ENCODE results near the gene PCSK6. TPM values are rescaled to one million over a fixed set of nuclear protein-coding genes. Genes with fewer than 3 reads are reported as not detected.

Gene PCSK6
- total and polyA plus RNA-seq, 3 experiments from 2014 or later: 0.74 to 1.7 (median 0.95) TPM

GRCh38 chr15:101486696-101487459 is 2.6 kb downstream of the PCSK6 start:
- H3K9me3 Mint-ChIP-seq: no peaks in the 10 kb centered on the region
- CTCF ChIA-PET: no interaction called here
- POLR2A ChIA-PET: no interaction called here

GRCh38 chr15:101483462-101483861 is 6.0 kb downstream of the PCSK6 start:
- no peak overlapping the region for H3K4me3 ChIP-seq (ENCODE audit: low read length)
- no peak overlapping the region for H3K27ac Mint-ChIP-seq
- no peaks in the 10 kb centered on the region for H3K9me3 Mint-ChIP-seq
- no peaks in the 10 kb centered on the region for H3K9me3 ChIP-seq (ENCODE audit: low read length)
- H3K27me3 ChIP-seq (ENCODE audit: insufficient read depth, low read length, poor library complexity, severe bottlenecking): no peaks in the 10 kb centered on the region
- no peaks in the 10 kb centered on the region for H3K36me3 Mint-ChIP-seq
- H3K4me1 Mint-ChIP-seq: no peaks in the 10 kb centered on the region
- no peaks in the 10 kb centered on the region for H3K36me3 ChIP-seq (ENCODE audit: insufficient read depth, low read length)
- H3K4me3 Mint-ChIP-seq: no peak overlapping the region
- ChIA-PET CTCF (no interaction called here), POLR2A (no interaction called here)
- no peak overlapping the region for H3K27ac ChIP-seq (ENCODE audit: low read depth, low read length)
- no peaks in the 10 kb centered on the region for H3K4me1 ChIP-seq (ENCODE audit: insufficient read depth, low read length)
- H3K27me3 Mint-ChIP-seq: peaks cover 14 to 34% of the 10 kb centered on the region in 2 donors
- no peak for DNase-seq

More at GRCh38 chr15:101486696-101487459, 2.6 kb downstream of the PCSK6 start:
- Histone ChIP-seq H3K9me3 (ENCODE audit: low read length) (no peaks in the 10 kb centered on the region), H3K36me3 (ENCODE audit: insufficient read depth, low read length) (no peaks in the 10 kb centered on the region), H3K4me1 (ENCODE audit: insufficient read depth, low read length) (no peaks in the 10 kb centered on the region), H3K4me3 (ENCODE audit: low read length) (no peak overlapping the region), H3K27me3 (ENCODE audit: insufficient read depth, low read length, poor library complexity, severe bottlenecking) (no peaks in the 10 kb centered on the region), H3K27ac (ENCODE audit: low read depth, low read length) (no peak overlapping the region)
- Mint-ChIP-seq H3K27me3 (peaks cover 19 to 38% of the 10 kb centered on the region in 2 donors), H3K36me3 (no peaks in the 10 kb centered on the region), H3K27ac (no peak overlapping the region), H3K4me1 (peaks cover 0 to 7% (median 3%) of the 10 kb centered on the region in 3 donors), H3K4me3 (peak overlapping the region in 1 of 7 donors; percentile 23)
- DNase-seq: no peak

- POLR2A ChIA-PET: no interaction called here
- Mint-ChIP-seq H3K36me3 (no peaks in the 10 kb centered on the region), H3K27ac (no peak overlapping the region), H3K4me3 (no peak overlapping the region), H3K4me1 (no peaks in the 10 kb centered on the region), H3K9me3 (no peaks in the 10 kb centered on the region), H3K27me3 (peaks cover 10 to 30% of the 10 kb centered on the region in 2 donors)
- CTCF ChIA-PET: no interaction called here
- H3K27me3 ChIP-seq (ENCODE audit: insufficient read depth, low read length, poor library complexity, severe bottlenecking): no peaks in the 10 kb centered on the region
- no peaks in the 10 kb centered on the region for H3K4me1 ChIP-seq (ENCODE audit: insufficient read depth, low read length)
- no peaks in the 10 kb centered on the region for H3K36me3 ChIP-seq (ENCODE audit: insufficient read depth, low read length)
- DNase-seq: no peak
- H3K27ac ChIP-seq (ENCODE audit: low read depth, low read length): no peak overlapping the region
- no peaks in the 10 kb centered on the region for H3K9me3 ChIP-seq (ENCODE audit: low read length)
- H3K4me3 ChIP-seq (ENCODE audit: low read length): no peak overlapping the region
These were observed 6.8 kb downstream of the PCSK6 start for GRCh38 chr15:101482526-101483371.

- Histone ChIP-seq H3K4me1 (ENCODE audit: insufficient read depth, low read length) (no peaks in the 10 kb centered on the region), H3K4me3 (ENCODE audit: low read length) (no peak overlapping the region), H3K9me3 (ENCODE audit: low read length) (no peaks in the 10 kb centered on the region), H3K27ac (ENCODE audit: low read depth, low read length) (no peak overlapping the region), H3K27me3 (ENCODE audit: insufficient read depth, low read length, poor library complexity, severe bottlenecking) (no peaks in the 10 kb centered on the region), H3K36me3 (ENCODE audit: insufficient read depth, low read length) (no peaks in the 10 kb centered on the region)
- no peaks in the 10 kb centered on the region for H3K36me3 Mint-ChIP-seq
- ChIA-PET POLR2A (no interaction called here), CTCF (no interaction called here)
- no peaks in the 10 kb centered on the region for H3K9me3 Mint-ChIP-seq
- H3K4me1 Mint-ChIP-seq: no peaks in the 10 kb centered on the region
- H3K4me3 Mint-ChIP-seq: no peak overlapping the region
- DNase-seq: no peak
- H3K27me3 Mint-ChIP-seq: peaks cover 4 to 24% of the 10 kb centered on the region in 2 donors
- H3K27ac Mint-ChIP-seq: no peak overlapping the region
These were observed 7.5 kb downstream of the PCSK6 start for GRCh38 chr15:101481917-101482525.

GRCh38 chr15:101481381-101481705 is 8.2 kb downstream of the PCSK6 start:
- Mint-ChIP-seq H3K36me3 (no peaks in the 10 kb centered on the region), H3K27ac (no peak overlapping the region), H3K9me3 (no peaks in the 10 kb centered on the region), H3K4me3 (no peak overlapping the region), H3K27me3 (peaks cover 3 to 17% of the 10 kb centered on the region in 2 donors), H3K4me1 (no peaks in the 10 kb centered on the region)
- CTCF ChIA-PET: no interaction called here
- no peaks in the 10 kb centered on the region for H3K27me3 ChIP-seq (ENCODE audit: insufficient read depth, low read length, poor library complexity, severe bottlenecking)
- POLR2A ChIA-PET: no interaction called here
- no peak overlapping the region for H3K27ac ChIP-seq (ENCODE audit: low read depth, low read length)
- H3K4me1 ChIP-seq (ENCODE audit: insufficient read depth, low read length): no peaks in the 10 kb centered on the region
- no peaks in the 10 kb centered on the region for H3K9me3 ChIP-seq (ENCODE audit: low read length)
- H3K4me3 ChIP-seq (ENCODE audit: low read length): no peak overlapping the region
- no peaks in the 10 kb centered on the region for H3K36me3 ChIP-seq (ENCODE audit: insufficient read depth, low read length)
- DNase-seq: no peak

GRCh38 chr15:101480613-101481380 is 8.7 kb downstream of the PCSK6 start:
- Histone ChIP-seq H3K27ac (ENCODE audit: low read depth, low read length) (no peak overlapping the region), H3K4me1 (ENCODE audit: insufficient read depth, low read length) (no peaks in the 10 kb centered on the region), H3K36me3 (ENCODE audit: insufficient read depth, low read length) (no peaks in the 10 kb centered on the region), H3K4me3 (ENCODE audit: low read length) (no peak overlapping the region), H3K9me3 (ENCODE audit: low read length) (no peaks in the 10 kb centered on the region), H3K27me3 (ENCODE audit: insufficient read depth, low read length, poor library complexity, severe bottlenecking) (no peaks in the 10 kb centered on the region)
- DNase-seq: no peak
- Mint-ChIP-seq H3K36me3 (no peaks in the 10 kb centered on the region), H3K4me3 (no peak overlapping the region), H3K27ac (no peak overlapping the region), H3K27me3 (peaks cover 3 to 17% of the 10 kb centered on the region in 2 donors), H3K9me3 (no peaks in the 10 kb centered on the region), H3K4me1 (no peaks in the 10 kb centered on the region)
- POLR2A ChIA-PET: no interaction called here
- CTCF ChIA-PET: no interaction called here

GRCh38 chr15:101479851-101480612 is 9.5 kb downstream of the PCSK6 start:
- H3K36me3 Mint-ChIP-seq: no peaks in the 10 kb centered on the region
- H3K4me1 ChIP-seq (ENCODE audit: insufficient read depth, low read length): no peaks in the 10 kb centered on the region
- no peaks in the 10 kb centered on the region for H3K27me3 ChIP-seq (ENCODE audit: insufficient read depth, low read length, poor library complexity, severe bottlenecking)
- H3K27ac ChIP-seq (ENCODE audit: low read depth, low read length): no peak overlapping the region
- no peak for DNase-seq
- H3K9me3 Mint-ChIP-seq: no peaks in the 10 kb centered on the region
- H3K9me3 ChIP-seq (ENCODE audit: low read length): no peaks in the 10 kb centered on the region
- H3K27me3 Mint-ChIP-seq: peaks cover 3 to 20% of the 10 kb centered on the region in 2 donors
- no peak overlapping the region for H3K4me3 ChIP-seq (ENCODE audit: low read length)
- H3K27ac Mint-ChIP-seq: no peak overlapping the region
- ChIA-PET CTCF (no interaction called here), POLR2A (no interaction called here)
- H3K36me3 ChIP-seq (ENCODE audit: insufficient read depth, low read length): no peaks in the 10 kb centered on the region
- H3K4me1 Mint-ChIP-seq: no peaks in the 10 kb centered on the region
- no peak overlapping the region for H3K4me3 Mint-ChIP-seq

All from CD8-positive, alpha-beta memory T cell (primary cell).